ENCODE data around the gene SLC10A7.

Gene SLC10A7

DNA sequence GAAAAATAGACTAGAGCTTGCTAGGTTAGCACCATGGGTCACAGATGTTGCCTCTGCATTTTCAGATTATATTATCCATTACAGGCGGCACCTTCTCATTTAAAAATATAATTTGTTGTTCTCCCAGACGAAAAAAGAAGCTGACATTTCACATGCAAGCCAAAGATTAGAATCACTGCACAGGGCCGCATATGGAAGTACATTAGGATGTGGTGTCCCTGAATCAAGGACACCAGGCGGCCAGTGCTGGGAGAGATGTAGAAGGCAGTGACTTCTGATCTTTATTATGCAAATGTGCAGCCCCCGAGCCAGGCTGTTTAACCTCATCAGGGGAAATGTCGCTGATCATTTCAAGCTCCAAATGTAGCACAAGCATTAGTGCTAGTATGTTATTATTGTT is 284.6 kb downstream of the SLC10A7 start:
- H3K4me3 ChIP-seq (ENCODE audit: control insufficient read depth, low read depth, low read length) = no peak overlapping the region
- DNase-seq (ENCODE audit: low read depth) = no peak
- TF ChIP-seq, protein P1, sequence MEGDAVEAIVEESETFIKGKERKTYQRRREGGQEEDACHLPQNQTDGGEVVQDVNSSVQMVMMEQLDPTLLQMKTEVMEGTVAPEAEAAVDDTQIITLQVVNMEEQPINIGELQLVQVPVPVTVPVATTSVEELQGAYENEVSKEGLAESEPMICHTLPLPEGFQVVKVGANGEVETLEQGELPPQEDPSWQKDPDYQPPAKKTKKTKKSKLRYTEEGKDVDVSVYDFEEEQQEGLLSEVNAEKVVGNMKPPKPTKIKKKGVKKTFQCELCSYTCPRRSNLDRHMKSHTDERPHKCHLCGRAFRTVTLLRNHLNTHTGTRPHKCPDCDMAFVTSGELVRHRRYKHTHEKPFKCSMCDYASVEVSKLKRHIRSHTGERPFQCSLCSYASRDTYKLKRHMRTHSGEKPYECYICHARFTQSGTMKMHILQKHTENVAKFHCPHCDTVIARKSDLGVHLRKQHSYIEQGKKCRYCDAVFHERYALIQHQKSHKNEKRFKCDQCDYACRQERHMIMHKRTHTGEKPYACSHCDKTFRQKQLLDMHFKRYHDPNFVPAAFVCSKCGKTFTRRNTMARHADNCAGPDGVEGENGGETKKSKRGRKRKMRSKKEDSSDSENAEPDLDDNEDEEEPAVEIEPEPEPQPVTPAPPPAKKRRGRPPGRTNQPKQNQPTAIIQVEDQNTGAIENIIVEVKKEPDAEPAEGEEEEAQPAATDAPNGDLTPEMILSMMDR (conservative IDR thresholded peaks at IDR 0.05; ENCODE audit: control insufficient read depth, insufficient read depth, low read depth, low read length) = no peak

DNA sequence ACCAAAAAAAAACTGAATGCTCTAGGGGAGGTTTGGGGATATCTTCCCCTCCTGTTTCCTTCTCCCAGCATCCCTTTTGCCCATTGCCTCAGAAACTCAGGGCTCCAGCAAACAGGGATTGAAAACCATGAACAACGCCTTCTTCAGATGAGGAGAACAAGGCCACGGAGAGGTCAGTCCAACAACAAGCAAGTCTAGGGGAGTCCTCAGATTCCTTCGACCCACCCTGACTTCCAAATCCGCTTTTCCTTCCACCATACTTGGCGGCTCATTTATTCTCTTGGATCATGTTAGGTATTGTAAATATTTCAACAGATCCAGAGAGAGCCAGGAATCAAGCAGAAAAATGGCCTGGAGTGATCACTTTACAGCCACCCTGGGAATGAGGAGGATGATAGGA is 285.5 kb downstream of the SLC10A7 start:
- no peak for DNase-seq (ENCODE audit: low read depth)
- H3K4me3 ChIP-seq (ENCODE audit: control insufficient read depth, low read depth, low read length) = no peak overlapping the region
- TF ChIP-seq, protein P1 (conservative IDR thresholded peaks at IDR 0.05; ENCODE audit: control insufficient read depth, insufficient read depth, low read depth, low read length) = no peak

DNA sequence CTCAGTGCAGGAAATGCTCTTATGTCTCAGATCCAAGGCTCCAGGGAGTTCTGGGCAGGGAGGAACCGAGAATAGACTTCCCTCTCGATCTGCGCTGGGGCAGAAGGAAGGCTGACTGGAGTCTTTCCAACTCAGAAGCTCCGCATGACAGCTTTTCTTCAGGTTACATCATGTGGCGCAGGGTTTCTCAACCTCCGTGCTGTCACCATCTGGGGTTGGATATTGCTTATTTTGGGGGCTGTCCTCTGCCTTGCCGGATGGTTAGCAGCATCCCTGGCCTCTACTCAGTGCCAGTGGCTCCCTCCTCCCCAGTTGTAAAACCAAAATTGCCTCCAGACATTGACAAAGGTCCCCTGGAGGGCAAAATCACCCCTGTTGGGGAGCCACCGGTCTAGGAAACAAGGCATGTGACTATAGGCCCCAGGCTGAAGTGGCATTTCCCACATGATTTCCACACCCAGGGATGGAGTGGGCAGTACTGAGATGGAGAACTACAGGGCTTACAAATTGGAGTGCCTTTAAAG is 286.0 kb downstream of the SLC10A7 start:
- no peak overlapping the region for H3K4me3 ChIP-seq (ENCODE audit: control insufficient read depth, low read depth, low read length)
- TF ChIP-seq, protein P1 (conservative IDR thresholded peaks at IDR 0.05; ENCODE audit: control insufficient read depth, insufficient read depth, low read depth, low read length) = no peak
- no peak for DNase-seq (ENCODE audit: low read depth)

DNA sequence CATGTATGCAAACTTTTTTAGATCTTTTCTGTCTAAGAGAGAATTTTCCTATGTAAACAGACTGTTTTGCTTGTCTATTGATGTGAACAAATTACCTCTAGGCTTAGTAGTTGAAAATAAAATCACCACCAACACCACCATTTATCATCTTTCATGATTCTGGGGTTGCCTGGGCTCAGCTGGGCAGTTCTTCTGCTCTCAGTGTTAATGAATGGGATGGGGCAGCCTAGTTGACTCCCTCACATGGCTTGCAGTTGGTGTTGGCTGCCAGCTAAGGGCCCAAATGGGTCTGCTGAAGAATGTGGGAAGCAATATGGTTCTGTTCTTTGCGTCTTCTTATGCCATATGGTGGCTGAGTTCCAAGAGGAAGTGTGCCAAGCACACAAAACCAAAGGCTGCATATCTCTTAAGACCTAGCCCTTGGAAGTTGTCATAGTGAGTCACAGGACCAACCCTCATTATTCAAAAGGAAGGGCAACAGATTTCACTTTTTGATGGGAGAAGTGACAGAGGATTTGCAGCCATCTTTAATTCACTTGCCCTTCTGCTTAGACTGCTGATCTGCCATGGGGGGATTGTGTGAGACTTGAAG is 289.5 kb downstream of the SLC10A7 start:
- DNase-seq (ENCODE audit: low read depth) = no peak
- TF ChIP-seq, protein P1 (conservative IDR thresholded peaks at IDR 0.05; ENCODE audit: control insufficient read depth, insufficient read depth, low read depth, low read length) = no peak
- no peak overlapping the region for H3K4me3 ChIP-seq (ENCODE audit: control insufficient read depth, low read depth, low read length)

DNA sequence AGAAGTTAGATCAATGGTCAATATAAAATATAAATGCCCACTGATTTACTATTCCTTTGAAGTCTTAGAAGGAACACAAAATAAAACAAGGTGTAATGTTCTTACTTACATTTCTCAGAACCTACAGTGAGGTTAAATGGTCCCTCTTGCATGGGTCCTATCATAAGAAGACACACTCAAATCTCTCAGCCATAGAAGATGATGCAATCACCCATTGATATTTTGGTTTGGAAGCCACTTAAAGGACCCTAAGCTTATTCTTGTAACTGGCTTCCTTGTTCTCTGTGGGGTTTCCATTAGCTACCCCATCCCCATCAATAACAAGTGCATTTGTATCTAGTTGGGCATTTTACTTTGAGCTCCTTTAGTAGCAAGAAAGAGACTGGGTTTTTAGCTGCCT is 292.3 kb downstream of the SLC10A7 start:
- H3K4me3 ChIP-seq (ENCODE audit: control insufficient read depth, low read depth, low read length) = no peak overlapping the region
- no peak for DNase-seq (ENCODE audit: low read depth)
- TF ChIP-seq, protein P1 (conservative IDR thresholded peaks at IDR 0.05; ENCODE audit: control insufficient read depth, insufficient read depth, low read depth, low read length) = no peak

DNA sequence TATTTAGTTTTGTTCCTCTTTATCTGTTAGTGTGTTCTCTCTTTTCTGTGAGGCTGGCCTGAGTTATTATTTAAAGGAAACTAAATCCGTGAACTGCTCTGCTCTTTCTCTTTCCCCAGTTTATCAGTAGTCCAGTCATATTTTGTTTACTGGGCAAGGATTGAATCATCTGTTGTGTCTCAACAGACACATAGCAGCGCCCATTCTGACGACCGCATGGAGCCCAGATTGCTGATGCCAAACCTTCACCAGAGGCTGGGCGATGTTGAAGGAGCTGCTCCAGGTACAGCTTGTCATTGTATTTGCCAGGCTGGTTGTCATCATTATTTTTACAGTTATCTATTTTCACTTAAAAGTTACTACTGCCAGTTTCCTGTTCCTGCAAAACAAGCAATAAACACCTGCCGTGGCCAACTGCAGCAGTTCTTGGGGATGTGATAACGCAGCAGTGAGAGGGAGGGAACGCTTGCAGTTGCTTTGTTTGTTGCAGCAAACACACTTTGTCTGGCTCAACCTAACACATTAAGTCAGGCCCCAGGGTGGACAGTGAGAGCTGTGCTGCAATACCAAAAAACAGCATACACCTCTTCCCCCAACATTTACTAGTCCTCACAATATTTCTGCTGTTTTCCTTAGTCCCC is 297.3 kb downstream of the SLC10A7 start:
- no peak overlapping the region for H3K4me3 ChIP-seq (ENCODE audit: control insufficient read depth, low read depth, low read length)
- no peak for DNase-seq (ENCODE audit: low read depth)
- TF ChIP-seq, protein P1 (conservative IDR thresholded peaks at IDR 0.05; ENCODE audit: control insufficient read depth, insufficient read depth, low read depth, low read length) = no peak

All from fibroblast of mammary gland (primary cell).